CD4-positive, alpha-beta T cell treated with Interferon alpha-2 for 1 hour (primary cell): ENCODE results near the gene P2RY2.

Experiments
- DNase-seq, 2 donors: peaks; one replicate each; pipeline ENCODE4 v3.0.0-alpha.2; 2020 to 2022

Gene P2RY2

DNA sequence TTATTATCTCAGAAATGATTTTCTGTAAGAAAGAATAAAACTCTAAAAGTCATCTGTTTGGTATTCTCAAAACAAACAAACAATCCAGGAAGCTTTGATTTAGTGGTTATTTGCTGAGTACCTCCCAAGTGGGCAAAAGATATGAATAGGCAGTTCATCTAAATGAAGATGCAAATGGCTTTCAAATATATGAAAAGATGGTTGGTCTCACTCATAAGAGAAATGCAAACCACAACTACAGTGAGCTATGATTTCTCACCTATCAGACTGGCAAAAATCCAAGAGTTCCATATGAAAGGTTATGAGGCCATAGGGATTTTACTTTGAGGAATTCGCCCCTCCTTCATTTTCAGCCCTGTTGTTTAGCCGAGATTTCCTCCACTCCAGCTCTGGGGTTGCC, 11.3 kb upstream of the P2RY2 start:
- DNase-seq: no peak

DNA sequence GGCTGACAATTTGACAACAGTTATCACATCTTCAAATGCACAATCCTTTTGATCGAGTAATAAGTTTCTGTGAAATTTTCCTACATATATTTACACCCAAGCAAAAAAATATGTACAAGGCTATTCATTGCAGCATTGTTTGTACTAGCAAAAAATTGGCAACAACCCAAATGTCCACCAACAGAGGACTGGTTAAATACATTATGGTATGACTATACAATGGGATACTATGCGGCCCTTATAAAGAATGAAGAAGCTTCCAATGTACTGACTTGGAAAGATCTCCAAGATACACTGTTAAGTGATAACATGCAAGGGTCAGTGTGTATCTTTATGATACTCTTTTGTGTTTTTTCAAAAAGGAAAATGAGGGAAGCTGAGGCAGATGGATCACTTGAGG, 8.2 kb upstream of the P2RY2 start:
- no peak for DNase-seq

DNA sequence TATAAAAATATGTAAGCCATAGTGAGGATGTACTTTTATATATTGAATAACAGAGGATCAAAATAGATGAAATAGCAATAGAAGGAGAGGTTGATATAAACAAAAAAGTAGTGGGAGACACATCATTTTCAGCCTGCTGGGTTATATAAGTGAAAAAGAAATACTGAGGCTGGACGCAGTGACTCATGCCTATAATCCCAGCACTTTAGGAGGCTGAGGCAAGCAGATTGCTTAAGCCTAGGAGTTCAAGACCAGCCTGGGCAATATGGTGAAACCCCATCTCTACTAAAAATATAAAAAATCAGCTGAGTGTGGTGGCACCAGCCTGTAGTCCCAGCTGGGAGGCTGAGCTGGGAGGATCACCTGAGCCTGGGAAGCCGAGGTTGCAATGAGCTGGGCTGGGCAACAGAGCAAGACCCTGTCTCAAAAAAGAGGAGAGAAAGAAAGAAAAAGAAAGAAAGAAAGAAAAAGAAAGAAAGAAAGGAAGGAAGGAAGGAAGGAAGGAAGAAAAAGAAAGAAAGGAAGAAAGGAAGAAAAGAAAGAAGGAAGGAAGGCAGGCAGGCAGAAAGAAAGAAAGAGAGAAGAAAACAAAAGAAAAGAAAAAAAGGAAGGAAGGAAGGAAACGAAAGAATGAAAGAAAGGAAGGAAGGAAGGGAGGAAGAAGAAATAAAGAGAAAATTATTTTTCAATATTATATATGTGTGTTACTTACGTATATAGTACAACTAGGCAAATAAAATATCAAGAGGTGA, 7.0 kb upstream of the P2RY2 start:
- no peak for DNase-seq

DNA sequence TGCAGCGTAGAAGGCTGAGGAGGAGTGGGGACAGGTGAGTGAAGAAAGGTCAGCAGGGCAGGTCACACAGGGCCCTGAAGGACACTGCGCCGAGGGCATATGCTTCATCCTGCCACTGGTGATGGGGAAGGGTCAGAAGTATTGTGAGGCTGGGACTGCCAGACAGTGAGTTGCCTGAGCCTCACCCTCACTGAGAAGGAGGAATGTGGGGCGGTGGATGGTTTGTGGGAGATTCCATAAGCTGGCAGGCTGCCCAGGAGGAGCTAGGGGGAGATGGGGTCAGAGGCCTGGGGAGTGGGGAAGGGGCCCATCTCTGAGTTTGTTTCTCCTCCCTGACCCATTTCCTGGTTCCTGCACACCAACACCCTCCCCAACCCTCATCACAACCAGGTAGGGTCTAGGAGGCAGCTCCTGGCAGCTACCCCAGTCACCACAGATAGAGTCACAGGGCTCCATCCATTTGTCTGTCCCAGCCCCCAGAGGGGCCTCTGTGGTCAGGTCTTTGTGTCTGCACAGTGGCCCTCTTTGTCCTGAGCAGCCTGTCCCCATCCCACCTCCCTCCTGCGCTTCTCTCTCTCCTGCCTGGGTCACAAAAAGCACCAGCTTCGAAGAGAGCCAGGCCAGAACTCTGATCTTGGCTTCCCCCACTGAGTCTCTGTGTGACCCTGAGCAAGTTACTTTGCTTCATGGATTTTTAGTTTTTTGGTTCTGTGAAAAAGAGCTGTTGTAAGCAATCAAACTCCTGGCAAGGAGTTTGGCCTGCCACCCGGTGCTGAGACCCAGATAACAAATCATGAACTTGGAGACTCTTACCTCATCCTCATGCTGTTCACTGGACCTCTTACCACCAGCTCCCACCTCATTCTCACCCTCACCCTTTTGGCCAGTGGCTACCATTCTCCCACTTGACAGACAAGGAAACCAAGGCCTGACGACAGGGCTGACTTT, 4.6 kb upstream of the P2RY2 start:
- no peak for DNase-seq

DNA sequence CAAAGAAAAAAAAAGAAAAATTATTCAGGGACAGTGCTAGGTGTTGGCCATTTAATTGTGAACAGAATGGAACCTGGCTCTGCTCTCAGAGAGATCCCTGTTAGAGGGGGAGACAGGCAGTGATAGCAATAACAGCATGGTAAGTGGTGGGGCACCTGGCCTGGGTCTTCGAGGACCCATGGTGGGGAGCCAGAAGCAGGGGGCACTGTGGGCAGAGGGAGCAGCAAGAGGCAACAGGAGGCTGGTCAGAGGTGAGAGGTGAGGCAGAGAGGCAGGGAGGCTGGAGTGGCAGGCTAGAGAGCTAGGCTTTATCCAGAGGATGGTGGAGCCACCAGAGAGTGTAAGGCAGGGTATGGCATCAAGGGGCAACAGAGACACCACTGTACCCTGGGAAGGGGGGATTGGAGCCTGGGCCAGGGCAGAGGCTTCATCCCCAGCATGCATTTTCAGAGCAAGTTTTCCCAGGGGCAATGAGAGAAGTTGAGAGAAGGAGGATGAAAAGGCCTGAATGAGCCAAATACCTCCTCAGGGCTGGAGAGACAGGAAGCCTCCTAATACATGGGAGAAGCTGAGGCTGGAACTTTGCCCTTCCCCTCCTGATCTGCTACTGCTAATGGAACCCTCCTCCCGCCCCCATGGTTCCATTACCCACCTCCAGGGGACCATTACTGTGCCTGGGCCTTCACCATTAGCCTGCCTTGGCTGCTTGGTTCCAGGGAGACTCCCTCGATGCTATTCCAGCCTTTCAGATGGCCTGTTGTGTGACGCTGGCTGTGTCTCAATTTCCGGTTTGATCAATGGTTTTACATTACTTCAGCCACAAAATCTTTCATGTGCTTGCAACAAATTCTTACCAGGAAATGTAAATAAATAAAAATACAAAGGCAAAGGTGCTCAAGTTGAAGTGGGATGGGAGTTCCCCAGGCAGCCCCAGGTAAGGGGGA, 2.6 kb upstream of the P2RY2 start:
- no peak for DNase-seq

DNA sequence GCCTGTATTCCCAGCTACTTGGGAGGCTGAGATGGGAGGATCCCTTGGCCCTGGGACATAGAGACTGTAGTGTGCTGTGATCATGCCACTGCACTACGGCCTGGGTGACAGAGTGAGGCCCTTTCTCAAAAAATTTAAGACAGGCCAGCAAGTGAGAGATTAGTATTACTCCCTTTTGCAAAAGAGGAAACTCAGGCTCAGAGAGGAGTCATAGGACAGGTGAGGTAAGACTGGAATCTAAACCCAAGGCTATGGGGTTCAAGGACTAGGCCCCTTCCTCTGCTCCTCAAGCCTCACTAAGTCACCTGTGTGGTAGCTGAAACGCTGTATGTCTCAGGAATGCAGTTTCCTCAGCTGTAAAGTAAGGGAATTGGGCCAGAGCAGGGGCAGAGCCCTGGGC, 1.6 kb upstream of the P2RY2 start:
- DNase-seq: no peak

DNA sequence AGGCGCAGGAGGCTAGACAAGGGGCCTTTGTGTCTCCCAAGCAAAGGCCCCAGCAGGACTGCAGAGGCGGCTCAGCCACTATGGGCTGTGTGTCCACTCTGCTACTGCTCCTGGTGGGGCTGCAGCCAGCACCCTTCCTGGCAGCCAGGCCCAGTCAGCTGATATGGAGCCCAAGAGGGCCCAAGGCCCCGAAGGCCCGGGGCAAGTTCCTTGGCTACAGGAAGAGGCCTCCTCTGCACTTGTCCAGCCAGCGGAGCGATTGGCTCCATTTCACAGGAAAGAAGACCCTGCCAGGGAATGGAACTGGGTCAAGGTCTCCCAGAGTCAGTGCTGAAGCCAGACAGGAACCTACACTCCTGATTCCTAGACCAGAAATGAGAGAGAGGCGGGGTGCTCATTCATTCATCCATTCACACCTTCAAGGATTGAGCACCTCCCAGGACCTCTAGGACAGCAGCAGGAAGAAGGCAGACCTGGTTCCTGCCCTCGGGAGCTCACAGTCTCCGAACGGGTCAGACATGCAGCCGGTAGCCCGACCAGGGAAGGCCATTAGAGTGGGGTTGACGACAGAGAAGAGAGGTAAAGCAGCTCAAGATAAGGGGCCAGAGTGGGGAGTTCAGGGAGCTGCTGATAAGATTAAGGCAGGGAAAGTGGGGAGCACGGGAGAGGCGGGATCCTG, 811 bp upstream of the P2RY2 start:
- no peak for DNase-seq

DNA sequence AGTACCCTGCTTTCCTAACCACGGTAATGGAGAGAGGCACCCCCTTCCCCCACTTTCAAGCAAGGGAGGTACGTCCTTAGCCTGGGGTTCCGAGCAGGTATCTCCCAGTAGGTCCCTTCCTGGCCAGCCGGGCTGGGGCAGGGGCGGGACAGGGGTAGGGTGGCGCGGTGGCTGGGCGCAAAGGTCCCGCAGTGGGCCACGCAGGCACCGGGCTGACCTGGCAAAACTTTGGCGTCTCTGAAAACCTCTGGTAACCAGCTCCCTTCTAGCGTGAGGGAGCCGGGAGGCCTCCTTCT, 323 bp upstream of the P2RY2 start:
- DNase-seq: no peak

DNA sequence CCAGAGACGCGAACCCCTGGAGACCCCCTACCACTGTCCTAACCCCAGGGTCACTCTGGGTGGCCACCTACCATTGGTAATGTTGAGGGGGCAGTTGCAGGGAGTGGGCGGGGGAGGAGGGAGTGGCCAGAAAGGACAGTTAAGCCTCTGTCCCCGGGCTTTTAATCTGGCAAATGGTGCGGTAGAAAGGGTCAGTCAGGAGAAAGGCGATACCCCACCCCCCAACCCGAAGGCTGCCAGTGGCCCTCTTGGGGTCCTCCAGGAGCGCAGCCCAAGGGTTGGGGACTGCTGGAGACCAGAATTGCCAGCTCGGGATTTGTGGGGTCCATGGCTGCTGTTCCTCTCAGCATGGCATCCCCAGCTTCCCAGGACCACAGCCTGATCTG, 742 bp downstream of the P2RY2 start:
- DNase-seq: no peak

DNA sequence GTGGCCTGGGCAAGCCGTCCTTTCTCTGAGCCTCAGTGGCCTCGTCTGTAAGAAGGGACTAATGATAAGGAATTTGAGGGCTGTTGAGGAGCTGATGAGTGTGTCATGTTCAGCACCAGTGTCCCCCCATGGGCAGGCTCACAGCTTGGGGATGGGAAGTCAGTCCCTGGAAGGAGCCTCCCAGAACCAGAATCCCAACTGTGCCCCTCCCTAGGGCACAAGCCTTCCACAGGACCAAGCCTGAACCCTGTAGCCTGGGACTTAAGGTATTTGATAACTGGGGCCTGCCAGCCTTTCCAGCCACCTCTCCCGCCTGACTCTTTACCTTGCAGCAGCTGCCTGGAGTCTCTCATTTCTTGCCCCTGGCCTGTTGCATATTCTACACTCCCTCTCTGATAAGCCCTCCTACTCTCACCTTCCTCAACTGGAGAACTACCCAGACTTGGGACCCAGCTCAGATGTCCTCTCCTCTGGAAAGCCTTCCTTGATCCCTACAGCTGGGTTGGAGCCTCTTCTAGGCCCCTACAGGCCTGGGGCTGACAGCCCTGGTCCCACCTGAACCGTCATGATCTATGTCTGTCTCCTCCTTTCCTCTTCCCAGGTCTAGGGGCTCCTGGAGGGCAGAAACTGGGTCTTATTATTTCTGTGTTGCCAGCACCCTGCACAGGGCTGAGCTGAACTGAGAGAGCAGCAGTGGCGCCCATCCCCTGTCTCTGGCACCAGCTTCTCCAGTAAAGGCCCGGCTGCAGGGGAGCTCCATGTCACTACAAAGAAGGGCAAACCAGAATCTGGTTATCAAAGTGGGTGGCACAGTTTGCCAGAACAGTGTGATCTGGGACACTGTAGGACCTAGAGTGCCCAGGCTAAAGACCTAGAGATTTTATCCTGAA, 1.6 kb downstream of the P2RY2 start:
- DNase-seq: no peak

DNA sequence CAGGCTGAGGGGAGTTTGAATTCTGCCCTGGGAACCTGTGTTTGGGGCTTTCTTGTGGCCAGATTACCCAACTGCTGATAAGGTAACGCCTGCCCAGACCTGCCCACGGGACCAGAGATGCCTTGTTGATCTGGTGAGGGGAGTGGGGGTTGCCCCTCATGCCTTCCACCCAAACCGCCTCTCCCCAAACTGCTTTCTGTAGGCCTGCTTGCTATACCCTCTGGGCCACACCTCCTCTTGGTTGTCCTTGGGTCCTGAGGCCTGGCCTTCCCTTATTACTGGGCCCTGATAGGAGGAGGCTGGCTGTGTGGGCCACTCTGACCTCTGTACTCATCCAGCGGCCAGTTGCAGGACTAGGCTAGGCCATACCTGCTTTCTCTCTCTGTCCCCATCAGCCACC, 3.4 kb downstream of the P2RY2 start:
- DNase-seq: no peak

DNA sequence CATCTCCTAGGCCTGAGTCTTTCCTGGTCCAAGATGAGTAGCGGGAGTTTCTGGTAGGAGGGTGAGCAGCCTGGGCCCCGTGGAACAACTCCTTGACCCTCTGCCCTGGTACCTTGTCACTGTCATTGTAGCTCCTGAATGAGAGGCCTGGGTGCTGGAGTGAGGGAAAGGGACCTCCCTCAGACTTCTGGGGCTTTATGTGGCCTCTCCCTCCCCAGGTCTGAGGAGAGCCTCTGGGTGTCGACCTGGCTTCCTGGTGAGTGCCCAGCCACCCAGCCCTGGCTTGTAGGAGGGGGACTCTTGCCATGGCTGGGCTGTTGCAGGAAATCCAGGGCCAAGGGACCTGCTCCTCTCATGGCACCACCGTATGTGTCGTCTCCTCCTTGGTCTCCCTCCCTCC, 3.9 kb downstream of the P2RY2 start:
- no peak for DNase-seq

DNA sequence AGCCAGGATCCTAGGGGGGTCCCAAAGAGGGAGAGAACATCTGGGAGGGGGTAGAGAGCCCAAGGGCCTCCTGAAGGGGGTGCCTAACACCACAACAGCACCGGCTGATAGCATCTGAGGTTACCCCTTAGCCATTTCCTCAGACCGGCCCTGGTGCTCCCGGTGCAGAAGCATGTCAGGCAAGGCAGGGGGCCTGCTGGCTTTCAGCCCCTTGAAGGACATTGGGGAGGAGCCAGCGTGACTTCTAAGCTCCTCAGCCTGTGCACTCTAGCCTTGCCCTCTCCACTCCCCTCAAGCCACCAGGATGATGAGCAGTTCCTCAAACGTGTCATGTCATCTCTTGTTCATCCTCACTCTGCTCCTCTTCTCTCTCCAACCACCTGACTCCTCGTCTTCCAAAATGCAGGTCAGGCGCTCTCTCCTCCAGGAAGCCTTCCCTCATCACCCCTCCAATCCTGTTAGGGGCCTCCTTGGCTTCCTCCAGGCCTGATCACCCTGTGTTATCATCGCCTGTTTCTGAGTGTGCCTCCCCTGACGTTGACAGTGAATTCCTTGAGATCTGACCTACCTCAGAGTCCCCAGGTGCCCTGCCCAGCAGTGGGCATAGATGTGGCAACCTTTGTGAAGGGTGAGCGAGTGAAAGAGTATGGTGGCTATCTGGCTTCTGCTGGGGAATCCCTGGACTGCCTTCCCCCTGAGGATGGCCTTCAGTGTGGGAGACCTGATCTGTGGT, 6.1 kb downstream of the P2RY2 start:
- no peak for DNase-seq

DNA sequence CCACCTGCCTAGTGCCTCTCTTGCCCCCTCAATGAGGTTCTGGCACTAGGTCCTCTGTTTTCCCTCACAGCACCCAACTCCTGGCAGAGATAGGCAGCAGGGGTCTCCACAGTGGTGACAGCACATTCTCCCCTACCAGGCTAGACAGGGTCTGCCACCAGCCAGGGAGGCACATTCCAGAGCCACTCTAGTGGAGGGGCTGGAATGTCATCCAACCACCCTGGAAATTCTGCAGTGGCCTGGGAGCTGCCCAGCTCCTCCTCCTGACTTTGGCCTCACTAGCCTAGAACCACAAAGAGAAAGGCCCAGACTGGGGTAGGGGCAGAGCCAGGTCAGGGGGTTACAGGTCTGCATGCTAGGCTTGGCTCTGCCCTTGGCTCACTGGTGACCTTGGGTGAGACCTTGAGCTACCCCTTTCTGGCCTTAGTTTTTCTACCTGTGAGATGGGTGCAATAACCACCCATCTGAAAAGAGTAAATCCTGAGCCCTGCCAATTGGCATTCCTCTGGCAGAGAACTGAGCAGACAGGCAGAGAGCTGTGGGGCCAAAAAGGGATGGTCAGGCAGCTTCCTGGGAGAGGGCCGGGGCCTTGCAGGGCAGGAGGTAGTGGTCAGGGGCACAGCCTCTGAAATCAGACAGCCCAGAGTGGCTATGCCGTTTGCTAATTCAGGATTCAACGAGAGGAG, 7.1 kb downstream of the P2RY2 start:
- DNase-seq: no peak

DNA sequence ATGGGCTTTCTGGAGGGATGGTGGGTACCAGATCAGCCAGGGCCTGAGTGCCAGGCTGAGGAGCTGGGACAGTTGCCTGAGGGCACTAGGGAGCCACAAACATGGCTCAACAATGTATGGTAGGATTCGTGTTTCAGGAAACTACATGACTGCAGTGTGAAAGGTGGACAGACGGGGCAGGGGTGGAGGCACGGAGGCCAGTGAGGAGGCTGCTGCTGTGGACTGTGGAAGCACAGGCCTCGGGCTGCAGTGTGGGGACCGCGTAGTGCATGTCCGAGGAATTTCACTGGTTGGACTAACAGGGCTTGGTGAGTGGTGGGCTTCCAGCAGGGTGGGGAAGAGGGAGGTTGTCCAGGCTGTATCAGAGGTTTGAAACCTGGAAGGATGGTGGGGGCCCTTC, 7.8 kb downstream of the P2RY2 start:
- no peak for DNase-seq

DNA sequence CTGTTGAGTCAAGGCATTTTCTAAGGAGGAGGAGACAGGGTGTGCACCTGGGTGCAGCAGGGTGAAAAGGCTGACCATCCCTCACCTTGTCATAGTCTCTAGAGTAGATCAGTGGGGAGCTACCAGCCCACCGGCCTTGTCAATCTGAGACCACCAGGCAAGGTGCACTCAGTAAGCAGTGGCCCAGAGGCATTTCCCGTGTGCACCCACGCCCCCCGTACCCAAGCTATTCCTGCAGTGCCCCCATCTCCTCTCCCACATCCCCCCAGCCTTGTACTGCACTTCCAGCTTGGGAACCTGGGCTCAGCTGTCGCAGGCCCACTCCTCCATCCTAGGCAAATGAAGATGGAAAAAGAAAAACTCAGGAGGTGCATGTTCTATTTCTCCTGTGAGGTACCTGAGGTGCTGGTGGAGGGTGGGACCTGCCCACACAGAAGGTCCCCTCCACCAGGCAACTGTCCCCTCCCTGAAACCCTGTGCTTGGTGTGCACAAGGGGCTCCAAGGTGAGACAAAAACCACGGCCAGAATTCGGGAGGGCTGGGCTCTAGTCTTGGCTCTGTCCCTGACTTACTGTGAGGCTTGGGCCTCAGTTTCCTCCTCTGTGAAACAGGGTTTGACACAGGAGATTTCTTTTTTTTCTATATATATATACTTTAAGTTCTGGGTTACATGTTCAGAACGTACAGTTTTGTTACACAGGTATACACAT, 8.4 kb downstream of the P2RY2 start:
- no peak for DNase-seq

DNA sequence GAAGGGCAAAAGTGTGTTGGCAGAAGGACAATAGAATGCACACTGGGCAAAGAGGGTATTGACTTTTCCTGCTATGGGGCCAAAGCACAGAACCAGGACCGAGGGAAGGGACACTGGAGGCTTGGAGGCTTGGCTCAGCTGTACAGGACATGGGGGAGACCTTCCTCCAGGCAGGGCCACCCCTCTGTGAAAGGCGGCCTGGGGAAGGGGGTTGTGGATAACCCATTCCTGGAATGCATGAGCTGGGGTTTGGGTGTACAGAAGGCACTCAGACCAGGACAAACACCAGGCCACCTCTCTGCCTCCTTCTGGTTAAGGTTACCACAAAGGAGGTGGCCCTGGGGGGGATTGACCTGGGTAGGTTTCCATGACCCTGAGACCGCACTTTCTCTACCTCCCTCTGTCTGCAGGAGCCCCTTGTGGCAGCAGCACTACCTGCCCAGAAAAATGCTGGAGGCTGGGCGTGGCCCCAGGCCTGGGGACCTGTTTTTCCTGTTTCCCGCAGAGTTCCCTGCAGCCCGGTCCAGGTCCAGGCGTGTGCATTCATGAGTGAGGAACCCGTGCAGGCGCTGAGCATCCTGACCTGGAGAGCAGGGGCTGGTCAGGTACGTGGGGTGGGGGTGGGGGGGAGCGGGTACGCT, 9.6 kb downstream of the P2RY2 start:
- DNase-seq: no peak

DNA sequence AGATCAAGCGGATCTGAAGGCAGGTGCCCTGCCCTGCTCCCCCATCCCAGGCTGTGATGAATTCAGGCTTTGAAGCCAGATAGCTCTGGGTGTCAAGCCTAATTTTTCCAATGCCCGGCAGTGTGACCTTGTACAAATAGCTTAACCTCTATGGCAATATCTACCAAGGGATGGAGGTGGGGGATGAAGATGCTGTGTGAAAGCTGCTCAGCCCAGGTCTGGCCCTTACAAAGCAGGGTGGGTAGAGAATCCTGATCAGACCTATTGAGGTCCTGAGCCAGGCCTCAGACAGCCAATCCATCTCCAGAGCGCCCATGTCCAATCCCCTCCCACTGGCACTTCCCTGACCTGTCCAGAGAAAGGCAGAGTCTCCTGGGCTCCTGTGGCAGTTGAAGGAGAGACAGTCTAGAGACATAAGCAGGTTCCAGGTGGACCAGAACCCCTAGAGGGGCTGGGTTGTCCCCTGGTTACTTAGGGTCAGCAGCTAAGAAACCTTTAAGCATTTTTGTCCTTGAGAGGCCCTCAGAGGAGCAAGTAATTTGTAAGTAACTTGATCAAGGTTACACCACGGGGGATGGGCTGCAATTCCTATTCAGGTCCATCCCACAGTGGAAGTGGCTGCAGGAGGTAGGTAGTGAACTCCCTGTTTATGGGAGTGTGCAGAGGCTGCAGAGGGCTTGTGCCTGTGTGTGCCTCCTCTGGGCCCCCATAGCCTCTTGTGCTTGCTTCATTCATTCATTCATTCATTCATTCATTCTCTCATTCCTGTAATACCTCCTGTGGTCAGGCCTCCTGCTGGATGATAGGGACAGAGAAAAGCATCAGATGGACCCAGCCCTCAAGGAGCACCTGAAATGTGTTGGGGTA, 10.4 kb downstream of the P2RY2 start:
- DNase-seq: no peak
